DOHH2 (cell line): ENCODE measurements around the gene HTR4.

Experiments used
- CTCF ChIP-seq: fragments of 200-600 bp; sonication (generic); IDR thresholded peaks from one replicate; pipeline ENCODE4 v1.5.1; 2014; ENCODE audit warnings: antibody characterized with exemption, mild to moderate bottlenecking, low read depth, low read length; ENCODE audit not compliant: poor library complexity, severe bottlenecking
- EZH2phosphoT487 ChIP-seq: fragments of 200-600 bp; sonication (generic); IDR thresholded peaks from 2 replicates; pipeline ENCODE4 v1.6.1; 2017; ENCODE audit warnings: borderline replicate concordance, mild to moderate bottlenecking, antibody characterized with exemption, low read length, moderate library complexity, mixed read lengths

- no peak for TF ChIP-seq CTCF
- TF ChIP-seq EZH2phosphoT487 = no peak
Observed at GRCh38 chr5:148466236-148466580, 188.1 kb downstream of the HTR4 start.
